ENCODE measurements around the gene TMEM170B. TPM values are rescaled to one million over a fixed set of nuclear protein-coding genes. Genes with fewer than 3 reads are reported as not detected.
"Not testable (repeated sequence)": the region's sequence is repeated elsewhere in the genome, so short reads cannot be mapped to it uniquely, and the experiment has no call there.

Gene TMEM170B
- total RNA-seq, 2 donors from 2014 or later = 0.39 to 1.1 TPM

DNA sequence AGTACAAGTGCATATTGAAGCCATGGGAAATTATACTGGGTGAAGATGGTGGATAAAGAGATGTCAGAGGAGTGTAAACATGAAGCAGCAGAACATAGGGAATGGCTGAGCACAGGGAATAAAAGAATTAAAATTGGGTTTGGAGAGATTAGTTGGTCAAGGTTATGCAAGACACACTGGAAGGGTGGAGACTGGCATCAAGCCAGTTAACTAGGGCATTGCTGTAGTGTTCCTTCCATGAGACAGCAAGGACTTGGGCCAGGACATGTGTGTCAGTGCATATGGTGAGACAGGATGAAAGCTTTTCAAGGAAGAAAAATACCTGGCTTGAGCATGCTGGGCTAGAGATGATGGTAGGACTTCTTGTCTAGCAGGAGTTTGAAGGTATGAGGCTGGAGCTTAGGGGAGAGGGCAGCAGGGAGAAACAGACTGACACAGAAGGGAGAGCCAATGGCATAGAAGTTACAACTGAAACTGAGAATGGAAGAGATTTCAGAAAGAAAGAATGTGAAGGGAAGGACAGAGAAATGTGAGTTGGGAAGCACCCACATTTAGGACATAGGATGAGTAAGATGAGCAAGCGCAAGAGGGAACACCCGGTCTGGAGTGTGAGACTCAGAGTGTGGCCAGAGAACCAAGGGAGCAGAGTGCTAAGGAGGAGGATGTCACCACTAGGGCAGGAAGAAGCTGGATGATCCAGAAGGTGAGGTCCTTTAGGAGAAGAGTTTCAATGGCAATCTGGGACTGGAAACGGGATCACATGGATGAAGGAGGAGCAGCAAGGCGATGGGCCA, 14.5 kb upstream of the TMEM170B start:
- Mint-ChIP-seq H3K27ac (no peak overlapping the region), H3K9me3 (peaks cover 3 to 4% of the 10 kb centered on the region in 2 donors), H3K36me3 (no peaks in the 10 kb centered on the region)
- DNase-seq (ENCODE audit: low spot score in 2 of 2) (no peak), ATAC-seq (no peak)

- DNase-seq (ENCODE audit: low spot score in 2 of 2) (no peak), ATAC-seq (no peak)
- no peaks in the 10 kb centered on the region for H3K9me3 Mint-ChIP-seq
- H3K27ac Mint-ChIP-seq = no peak overlapping the region
- H3K36me3 Mint-ChIP-seq = no peaks in the 10 kb centered on the region
Observed at GRCh38 chr6:11525468-11526155, 11.9 kb upstream of the TMEM170B start.

- H3K27ac Mint-ChIP-seq = no peak overlapping the region
- DNase-seq (ENCODE audit: low spot score in 2 of 2) = no peak
- H3K36me3 Mint-ChIP-seq = no peaks in the 10 kb centered on the region
- no peak for ATAC-seq
- no peaks in the 10 kb centered on the region for H3K9me3 Mint-ChIP-seq
Observed at GRCh38 chr6:11526156-11526505, 11.4 kb upstream of the TMEM170B start.

DNA sequence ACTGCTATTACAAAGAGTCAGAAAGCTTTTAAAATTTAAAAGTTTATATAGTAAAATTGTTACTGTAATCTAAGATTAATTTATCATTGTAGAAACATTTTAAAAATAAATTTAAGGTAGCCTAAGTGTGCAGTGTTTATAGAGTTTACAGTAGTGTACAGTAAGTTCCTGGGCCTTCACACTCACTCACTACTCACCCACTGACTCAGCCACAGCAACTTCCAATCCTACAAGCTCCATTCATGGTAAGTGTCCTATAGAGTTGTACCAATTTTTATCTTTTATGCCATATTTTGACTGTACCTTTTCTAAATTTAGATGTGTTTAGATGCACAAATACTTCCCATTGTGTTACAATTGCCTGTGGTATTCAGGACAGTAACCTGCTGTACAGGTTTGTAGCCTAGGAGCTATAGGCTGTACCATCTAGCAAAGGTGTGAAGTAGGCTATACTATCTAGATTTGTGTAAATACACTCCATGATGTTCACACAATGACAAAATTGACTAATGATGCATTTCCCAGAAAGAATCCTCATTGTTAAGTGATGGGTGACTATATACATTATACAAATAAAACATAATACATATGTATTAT, 10.2 kb upstream of the TMEM170B start:
- no peaks in the 10 kb centered on the region for H3K9me3 Mint-ChIP-seq
- H3K36me3 Mint-ChIP-seq = no peaks in the 10 kb centered on the region
- ATAC-seq = no peak
- no peak overlapping the region for H3K27ac Mint-ChIP-seq
- DNase-seq (ENCODE audit: low spot score in 2 of 2) = no peak

- DNase-seq (ENCODE audit: low spot score in 2 of 2) (no peak), ATAC-seq (no peak)
- no peaks in the 10 kb centered on the region for H3K9me3 Mint-ChIP-seq
- H3K36me3 Mint-ChIP-seq = no peaks in the 10 kb centered on the region
- H3K27ac Mint-ChIP-seq = no peak overlapping the region
Observed at GRCh38 chr6:11528996-11529395, 8.6 kb upstream of the TMEM170B start.

GRCh38 chr6:11532097-11532496, 5.5 kb upstream of the TMEM170B start:
- no peaks in the 10 kb centered on the region for H3K9me3 Mint-ChIP-seq
- no peak overlapping the region for H3K27ac Mint-ChIP-seq
- DNase-seq (ENCODE audit: low spot score in 2 of 2) (no peak), ATAC-seq (no peak)
- no peaks in the 10 kb centered on the region for H3K36me3 Mint-ChIP-seq

- no peak overlapping the region for H3K27ac Mint-ChIP-seq
- no peak for ATAC-seq
- no peak for DNase-seq (ENCODE audit: low spot score in 2 of 2)
- no peaks in the 10 kb centered on the region for H3K36me3 Mint-ChIP-seq
- H3K9me3 Mint-ChIP-seq = no peaks in the 10 kb centered on the region
Observed at GRCh38 chr6:11534561-11534960, 3.0 kb upstream of the TMEM170B start.

- H3K9me3 Mint-ChIP-seq = no peaks in the 10 kb centered on the region
- DNase-seq (ENCODE audit: low spot score in 2 of 2) = peak in 1 of 2 donors; percentile 24
- no peaks in the 10 kb centered on the region for H3K36me3 Mint-ChIP-seq
- no peak overlapping the region for H3K27ac Mint-ChIP-seq
- no peak for ATAC-seq
Observed at GRCh38 chr6:11535801-11536230, 1.7 kb upstream of the TMEM170B start.

DNA sequence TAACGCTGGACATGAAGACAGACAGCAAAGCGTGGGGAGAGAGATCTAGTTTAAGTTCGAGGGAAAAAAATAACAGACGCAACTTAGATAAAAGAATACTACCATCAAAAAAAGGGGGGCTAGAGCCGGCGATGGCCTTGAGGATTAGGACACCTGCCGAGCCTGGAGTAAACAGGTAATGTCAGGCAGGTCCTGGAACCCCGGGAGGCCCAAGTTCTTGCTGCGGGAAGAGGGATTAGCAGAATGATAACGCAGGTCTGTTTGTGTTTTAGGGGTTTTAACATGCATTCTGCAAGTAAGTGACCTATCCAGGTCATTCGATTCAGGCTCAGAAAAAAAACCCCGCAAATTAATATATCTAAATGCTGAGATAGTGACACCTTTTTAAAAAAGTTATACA, 754 bp upstream of the TMEM170B start:
- no peak for ATAC-seq
- DNase-seq (ENCODE audit: low spot score in 2 of 2) = no peak
- Mint-ChIP-seq H3K9me3 (no peaks in the 10 kb centered on the region), H3K36me3 (no peaks in the 10 kb centered on the region), H3K27ac (peak overlapping the region; percentile 64 to 68)

GRCh38 chr6:11538052-11538818, 686 bp downstream of the TMEM170B start:
- H3K27ac Mint-ChIP-seq = peak overlapping the region; percentile 35 to 77
- DNase-seq (ENCODE audit: low spot score in 2 of 2) (peak; percentile 27 to 60), ATAC-seq (peak in 1 of 2 donors; percentile 4)
- no peaks in the 10 kb centered on the region for H3K36me3 Mint-ChIP-seq
- no peaks in the 10 kb centered on the region for H3K9me3 Mint-ChIP-seq

DNA sequence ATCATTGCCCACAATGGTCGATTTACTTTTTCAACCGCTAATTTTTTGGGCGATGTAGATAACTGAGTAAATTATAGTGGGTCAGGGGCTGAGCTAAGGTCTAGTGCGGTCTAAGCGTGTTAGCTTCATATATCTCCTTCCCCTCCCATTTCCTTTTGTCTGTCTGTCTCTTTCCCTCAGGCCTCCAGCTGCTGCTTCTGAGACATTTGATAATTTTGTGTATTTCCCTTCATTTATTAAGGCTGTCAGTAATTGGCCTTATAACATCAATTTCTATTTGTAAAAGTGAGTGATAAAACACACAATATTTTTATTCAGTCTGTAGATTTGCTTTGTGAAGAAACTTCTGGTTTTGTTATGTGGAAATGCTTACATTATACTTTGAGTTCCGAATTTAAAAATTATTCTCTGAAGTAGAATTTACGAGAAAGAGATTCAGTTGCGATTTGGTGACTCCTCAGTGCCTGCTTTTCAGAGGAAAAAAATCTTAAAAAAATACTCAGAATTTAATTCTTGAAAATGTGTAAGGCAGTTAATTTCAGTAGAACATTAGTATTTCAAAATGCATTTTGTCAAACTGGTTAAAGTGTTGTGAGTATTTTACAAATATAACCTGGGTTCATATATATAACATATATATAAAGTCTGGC, 1.4 kb downstream of the TMEM170B start:
- ATAC-seq (no peak), DNase-seq (ENCODE audit: low spot score in 2 of 2) (no peak)
- Mint-ChIP-seq H3K9me3 (no peaks in the 10 kb centered on the region), H3K27ac (peak overlapping the region; percentile 35 to 77), H3K36me3 (no peaks in the 10 kb centered on the region)

DNA sequence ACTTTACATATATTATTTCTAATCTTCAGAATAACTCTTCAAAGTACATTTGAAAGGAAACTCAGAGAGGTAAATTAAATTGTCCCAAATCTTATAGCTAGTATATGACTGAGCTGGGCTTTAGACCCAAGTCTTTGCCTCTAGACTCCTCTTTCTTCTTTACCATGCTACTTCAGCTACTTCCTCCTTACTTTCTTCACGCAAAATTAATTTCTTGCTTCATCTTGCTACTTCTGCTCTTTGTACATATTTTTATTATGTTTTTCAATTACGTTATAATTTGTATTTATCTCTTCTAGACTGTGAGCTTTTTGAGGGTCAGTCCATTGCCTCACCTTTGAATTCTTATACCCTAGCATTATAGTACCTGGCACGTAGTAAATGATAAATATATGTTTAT, 5.3 kb downstream of the TMEM170B start:
- no peaks in the 10 kb centered on the region for H3K36me3 Mint-ChIP-seq
- no peak for ATAC-seq
- H3K9me3 Mint-ChIP-seq = no peaks in the 10 kb centered on the region
- H3K27ac Mint-ChIP-seq = no peak overlapping the region
- DNase-seq (ENCODE audit: low spot score in 2 of 2) = no peak

DNA sequence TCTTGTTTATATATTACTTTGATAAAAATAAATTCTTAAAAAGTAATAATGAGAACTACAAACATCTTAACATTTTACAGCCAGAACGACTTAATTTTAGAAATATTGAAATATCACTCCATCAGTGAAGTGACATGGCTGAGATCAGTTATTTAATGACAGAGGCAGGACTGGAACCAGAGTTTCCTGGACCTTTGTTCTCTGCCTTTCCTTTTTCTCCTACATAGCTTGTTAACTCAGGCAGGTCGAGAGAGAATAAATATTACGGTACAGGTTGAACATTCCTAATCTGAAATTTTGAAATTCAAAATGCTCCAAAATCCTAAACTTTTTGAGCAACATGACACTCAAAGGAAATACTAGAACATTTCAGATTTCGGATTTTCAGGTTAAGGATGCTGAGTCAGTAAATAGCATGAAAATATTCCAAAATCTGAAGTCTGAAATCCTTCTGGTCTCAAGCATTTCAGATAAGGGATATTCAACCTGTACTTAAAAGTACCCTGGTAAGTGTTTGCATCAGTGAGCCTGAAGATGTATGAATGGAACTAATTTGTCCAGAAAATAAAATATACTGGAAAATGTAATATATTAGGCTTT, 6.5 kb downstream of the TMEM170B start:
- no peak for DNase-seq (ENCODE audit: low spot score in 2 of 2)
- H3K36me3 Mint-ChIP-seq = no peaks in the 10 kb centered on the region
- no peak for ATAC-seq
- no peaks in the 10 kb centered on the region for H3K9me3 Mint-ChIP-seq
- no peak overlapping the region for H3K27ac Mint-ChIP-seq

DNA sequence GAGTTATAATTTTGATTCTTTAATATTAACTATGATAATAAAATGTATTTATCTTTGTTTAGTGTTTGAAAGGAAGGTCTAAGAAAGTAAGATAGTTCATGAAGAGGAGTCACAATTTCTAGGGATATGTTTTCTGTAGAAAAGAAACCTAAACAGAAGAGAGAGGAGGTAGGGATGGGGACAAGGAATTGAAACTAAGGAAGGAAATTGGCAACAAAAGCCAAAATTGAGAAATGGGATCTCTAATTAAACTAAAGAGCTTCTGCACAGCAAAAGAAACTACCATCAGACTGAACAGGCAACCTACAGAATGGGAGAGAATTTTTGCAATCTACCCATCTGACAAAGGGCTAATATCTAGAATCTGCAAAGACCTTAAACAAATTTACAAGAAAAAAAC, 10.3 kb downstream of the TMEM170B start:
- not testable (repeated sequence) for DNase-seq (ENCODE audit: low spot score in 2 of 2)

DNA sequence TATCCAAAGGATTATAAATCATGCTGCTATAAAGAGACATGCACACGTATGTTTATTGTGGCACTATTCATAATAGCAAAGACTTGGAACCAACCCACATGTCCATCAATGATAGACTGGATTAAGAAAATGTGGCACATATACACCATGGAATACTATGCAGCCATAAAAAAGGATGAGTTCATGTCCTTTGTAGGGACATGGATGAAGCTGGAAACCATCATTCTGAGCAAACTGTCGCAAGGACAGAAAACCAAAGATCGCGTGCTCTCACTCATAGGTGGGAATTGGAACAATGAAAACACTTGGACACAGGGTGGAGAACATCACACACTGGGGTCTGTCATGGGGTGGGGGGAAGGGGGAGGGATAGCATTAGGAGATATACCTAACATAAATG, 11.0 kb downstream of the TMEM170B start:
- not testable (repeated sequence) for H3K36me3 Mint-ChIP-seq; ATAC-seq; DNase-seq (ENCODE audit: low spot score in 2 of 2); H3K27ac Mint-ChIP-seq; H3K9me3 Mint-ChIP-seq

More for the DNA sequence above, 10.3 kb downstream of the TMEM170B start:
- H3K27ac Mint-ChIP-seq, H3K9me3 Mint-ChIP-seq, H3K36me3 Mint-ChIP-seq, ATAC-seq: not testable (repeated sequence)

- Mint-ChIP-seq H3K27ac (no peak overlapping the region), H3K9me3 (no peaks in the 10 kb centered on the region), H3K36me3 (no peaks in the 10 kb centered on the region)
- DNase-seq (ENCODE audit: low spot score in 2 of 2) = no peak
- peak; percentile 14 to 54 for ATAC-seq
Observed at GRCh38 chr6:11551053-11551452, 13.5 kb downstream of the TMEM170B start.

Measured in activated naive CD4-positive, alpha-beta T cell treated with anti-CD3 and anti-CD28 coated beads, Interleukin-2, amount 50 U/mL, for 72 hours (primary cell).